Naive thymus-derived CD4-positive, alpha-beta T cell (primary cell): ENCODE results near the gene SLC6A3. TPM values are rescaled to one million over a fixed set of nuclear protein-coding genes. Genes with fewer than 3 reads are reported as not detected.
A peak's percentile ranks its signal among the peaks of the same experiment; 100 is the strongest.

Source experiments
- ATAC-seq: fragments of 150-1000 bp; cut with Tn5 transposase; 2 replicates; pipeline ENCODE4 v1.10.0; 2021; ENCODE audit warnings: mild to moderate bottlenecking, moderate library complexity
- CTCF ChIA-PET: fragments of 350-600 bp; sonication (Branson Sonifier 250); formaldehyde crosslinking; loops from one replicate; lab custom pipeline; 2021; ENCODE audit warnings: antibody characterized with exemption; lab: Charles Lee
- POLR2A ChIA-PET: fragments of 350-600 bp; sonication (Branson Sonifier 250); formaldehyde crosslinking; loops from one replicate; lab custom pipeline; 2021; ENCODE audit warnings: antibody characterized with exemption, inconsistent platforms; lab: Charles Lee
- DNase-seq, 9 donors: peaks; one replicate each; pipeline versions ENCODE4 v3.0.0 to v3.0.0-alpha.2; 2020 to 2022; ENCODE audit warnings: mixed read lengths in 1 of 9
- H3K27ac ChIP-seq: one replicate; pipeline ENCODE4 v1.7.0; 2013; ENCODE audit warnings: mild to moderate bottlenecking, low read depth, low read length, moderate library complexity
- H3K27me3 ChIP-seq, 2 donors: one replicate each; pipeline ENCODE4 v1.7.0; 2013; ENCODE audit warnings: low read length in 2 of 2, mild to moderate bottlenecking in 2 of 2, moderate library complexity in 2 of 2; ENCODE audit not compliant: control insufficient read depth in 2 of 2, insufficient read depth in 2 of 2
- H3K36me3 ChIP-seq, 3 experiments: 1 replicate in 2 of 3; 2 replicates in 1 of 3; pipeline ENCODE4 v1.7.0; 2013; ENCODE audit warnings: low read length in 3 of 3, mild to moderate bottlenecking in 3 of 3, moderate library complexity in 1 of 3; ENCODE audit not compliant: insufficient read depth in 3 of 3, control insufficient read depth in 2 of 3
- H3K4me1 ChIP-seq, 2 donors: one replicate each; pipeline ENCODE4 v1.7.0; 2013; ENCODE audit warnings: low read length in 2 of 2, mild to moderate bottlenecking in 2 of 2, moderate library complexity in 1 of 2; ENCODE audit not compliant: control insufficient read depth in 2 of 2, insufficient read depth in 2 of 2
- H3K4me3 ChIP-seq: 2 replicates; pipeline ENCODE4 v1.7.0; 2013; ENCODE audit warnings: mild to moderate bottlenecking, low read length
- H3K9me3 ChIP-seq, 3 experiments: 1 replicate in 2 of 3; 2 replicates in 1 of 3; pipeline ENCODE4 v1.7.0; 2013; ENCODE audit warnings: low read length in 3 of 3; ENCODE audit not compliant: control insufficient read depth in 2 of 3
- H3K27ac Mint-ChIP-seq, 9 donors: one replicate each; pipeline ENCODE4 v1.8.0; 2020 to 2022; ENCODE audit warnings: mixed read lengths in 9 of 9, mild to moderate bottlenecking in 8 of 9, moderate library complexity in 5 of 9, inconsistent platforms in 2 of 9
- H3K27me3 Mint-ChIP-seq, 5 donors: one replicate each; pipeline ENCODE4 v1.8.0; 2021 to 2022; ENCODE audit warnings: mixed read lengths in 5 of 5, mild to moderate bottlenecking in 1 of 5
- H3K36me3 Mint-ChIP-seq, 5 donors: one replicate each; pipeline ENCODE4 v1.8.0; 2020 to 2022; ENCODE audit warnings: mixed read lengths in 5 of 5, mild to moderate bottlenecking in 3 of 5, inconsistent platforms in 1 of 5
- H3K4me1 Mint-ChIP-seq, 7 donors: one replicate each; pipeline ENCODE4 v1.8.0; 2020 to 2022; ENCODE audit warnings: mixed read lengths in 7 of 7, mild to moderate bottlenecking in 3 of 7, inconsistent platforms in 1 of 7
- H3K4me3 Mint-ChIP-seq, 10 donors: one replicate each; pipeline ENCODE4 v1.8.0; 2020 to 2022; ENCODE audit warnings: mild to moderate bottlenecking in 10 of 10, mixed read lengths in 10 of 10, moderate library complexity in 6 of 10, inconsistent platforms in 2 of 10
- H3K9me3 Mint-ChIP-seq, 11 donors: one replicate each; pipeline ENCODE4 v1.8.0; 2020 to 2022; ENCODE audit warnings: mixed read lengths in 11 of 11, mild to moderate bottlenecking in 4 of 11, inconsistent platforms in 1 of 11, moderate library complexity in 1 of 11
- intact Hi-C, 2 donors: fragments of 100-400 bp; cut with micrococcal nuclease; formaldehyde crosslinking; loops; one replicate each; pipeline ENCODE4 v1.15.1; 2023
- polyA plus RNA-seq, 2 donors: library from polyadenylated mRNA; unstranded; fragments of 300-500 nt; fragmentation: Illumina TruSeq; gene quantifications; one replicate each; pipeline ENCODE4 v1.2.3, GENCODE V29; 2021
- total RNA-seq, 6 experiments: library from RNA in 5 of 6; stranded (reverse) in 5 of 6; gene quantifications; 1 replicate in 5 of 6; 2 replicates in 1 of 6; pipeline ENCODE4 v1.2.3 and lab custom pipeline; 2021 to 2026

SLC6A3 gene
- total and polyA plus RNA-seq, 7 experiments from 2014 or later, result 0.07 TPM; not detected in 6

DNA sequence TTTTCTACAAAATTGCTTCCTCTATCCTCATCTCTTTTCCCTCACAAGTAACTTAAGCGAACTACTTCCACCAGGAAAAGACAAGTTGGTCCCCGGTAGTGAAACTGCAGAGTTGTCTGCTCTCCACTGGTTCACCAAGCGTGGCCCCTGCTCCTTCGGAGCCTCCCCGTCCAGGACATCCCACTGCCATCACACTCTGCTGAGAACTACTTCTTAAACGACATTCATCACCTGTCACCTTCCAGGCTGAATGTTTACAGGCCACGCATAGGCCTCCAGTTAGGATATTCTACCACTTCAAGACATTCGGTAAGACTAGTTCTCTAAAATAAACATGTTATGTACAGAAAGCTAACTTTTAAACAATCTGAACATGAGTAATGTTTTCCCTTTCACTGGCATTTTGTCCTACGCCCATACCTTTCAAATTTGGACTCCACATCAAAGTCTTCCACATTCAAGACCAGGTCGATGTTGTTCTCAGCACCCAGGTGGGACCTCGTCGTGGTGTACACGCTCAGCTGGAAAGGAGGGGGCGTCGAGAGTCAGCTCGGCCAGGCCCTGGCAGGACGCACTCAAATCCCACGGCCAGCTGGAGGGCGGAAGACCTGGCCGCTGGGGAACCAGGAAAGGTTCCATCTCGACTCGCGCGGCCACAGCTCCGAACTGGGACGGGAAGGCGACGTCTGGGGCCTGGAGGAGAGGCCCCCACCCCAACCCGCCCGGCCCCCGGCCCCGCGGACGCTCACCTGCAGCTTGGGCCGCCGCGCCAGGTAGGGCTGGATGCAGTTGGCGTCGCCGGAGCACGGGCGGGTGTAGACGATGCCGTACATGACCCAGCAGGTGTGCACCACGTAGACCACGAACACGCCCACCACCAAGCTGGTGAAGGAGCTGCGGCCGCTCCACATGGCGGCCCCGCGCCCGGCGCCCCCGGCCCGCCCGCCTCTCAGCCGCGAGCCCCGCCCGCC is 101.0 kb downstream of the SLC6A3 start:
- H3K27me3 Mint-ChIP-seq, result no peaks in the 10 kb centered on the region
- Histone ChIP-seq H3K36me3 (peaks cover 0 to 31% (median 14%) of the 10 kb centered on the region in 3 experiments), H3K9me3 (no peaks in the 10 kb centered on the region), H3K4me1 (peaks cover 12 to 18% of the 10 kb centered on the region in 2 donors), H3K27me3 (no peaks in the 10 kb centered on the region), H3K4me3 (peak overlapping the region; percentile 75), H3K27ac (peak overlapping the region; percentile 69)
- ChIA-PET CTCF (no interaction called here), POLR2A (interaction anchor here (0.6 to 3.6 kb wide), 7 partner anchors 26 to 89 kb away, joined by 3 to 35 read pairs (median 6); no protein-coding TSS in a partner anchor)
- H3K27ac Mint-ChIP-seq, result peak overlapping the region; percentile 67 to 95 (median 88)
- no peaks in the 10 kb centered on the region for H3K9me3 Mint-ChIP-seq
- H3K36me3 Mint-ChIP-seq, result peaks cover 0 to 27% (median 17%) of the 10 kb centered on the region in 5 donors
- ATAC-seq, result no peak
- intact Hi-C loops, result loop anchor here (2.0 to 10.0 kb wide), 5 partner anchors 49 to 461 kb away; partner anchors contain the start of genes BRD9 (in 1 of the 2), LPCAT1 (in 1 of the 2), MRPL36 (in 1 of the 2) and NDUFS6 (in 1 of the 2)
- H3K4me3 Mint-ChIP-seq, result peak overlapping the region; percentile 84 to 95 (median 91)
- DNase-seq, result peak in 2 of 9 donors; percentile 35 to 41
- peaks cover 23 to 47% (median 33%) of the 10 kb centered on the region in 7 donors for H3K4me1 Mint-ChIP-seq

- ChIA-PET POLR2A (interaction anchor here (2.3 to 3.5 kb wide), 2 partner anchors 25 to 43 kb away, joined by 6 to 35 read pairs; no protein-coding TSS in a partner anchor), CTCF (interaction anchor here (0.6 kb wide), 1 partner anchor 341 kb away, joined by 3 read pairs; no protein-coding TSS in a partner anchor)
- DNase-seq (no peak), ATAC-seq (no peak)
- peak overlapping the region; percentile 75 for H3K4me3 ChIP-seq
- intact Hi-C loops, result loop anchor here in 1 of 2 donors (10.0 kb wide), 2 partner anchors 181 to 461 kb away; partner anchors contain the start of genes LPCAT1 and NDUFS6
- peaks cover 0 to 27% (median 17%) of the 10 kb centered on the region in 5 donors for H3K36me3 Mint-ChIP-seq
- H3K4me3 Mint-ChIP-seq, result peak overlapping the region; percentile 48 to 95 (median 91)
- H3K27ac Mint-ChIP-seq, result peak overlapping the region in 8 of 9 donors; percentile 16 to 91 (median 52)
- H3K27ac ChIP-seq, result no peak overlapping the region
- H3K9me3 Mint-ChIP-seq, result no peaks in the 10 kb centered on the region
- H3K27me3 ChIP-seq, result no peaks in the 10 kb centered on the region
- no peaks in the 10 kb centered on the region for H3K27me3 Mint-ChIP-seq
- H3K4me1 Mint-ChIP-seq, result peaks cover 23 to 47% (median 33%) of the 10 kb centered on the region in 7 donors
- no peaks in the 10 kb centered on the region for H3K9me3 ChIP-seq
- H3K4me1 ChIP-seq, result peaks cover 12 to 18% of the 10 kb centered on the region in 2 donors
- H3K36me3 ChIP-seq, result peaks cover 0 to 40% (median 19%) of the 10 kb centered on the region in 3 experiments
Measured at GRCh38 chr5:1343315-1343751, 101.9 kb downstream of the SLC6A3 start.

Other genes with a start within 250 kb of the SLC6A3 start
- gene SLC6A19, start 243.8 kb downstream of the SLC6A3 start, total RNA-seq, result not detected
- not detected for gene SLC6A19, start 243.8 kb downstream of the SLC6A3 start, polyA plus RNA-seq
- gene SLC6A18, start 220.1 kb downstream of the SLC6A3 start, total RNA-seq, result not detected
- not detected for gene SLC6A18, start 220.1 kb downstream of the SLC6A3 start, polyA plus RNA-seq
- 1 to 10 TPM in 3 of 5 experiments, under 1 TPM in 2; 0.13 to 3.3 (median 1.8) TPM for gene TERT, start 150.4 kb downstream of the SLC6A3 start, total RNA-seq
- gene TERT, start 150.4 kb downstream of the SLC6A3 start, polyA plus RNA-seq, result under 1 TPM in 1 of 2 donors, not detected in 1; 0.23 TPM
- 100 to 1,000 TPM in 1 of 5 experiments, 10 to 100 TPM in 4; 64.9 to 104 (median 71.9) TPM for gene CLPTM1L, start 100.3 kb downstream of the SLC6A3 start, total RNA-seq
- 10 to 100 TPM; 27.7 to 49.3 TPM for gene CLPTM1L, start 100.3 kb downstream of the SLC6A3 start, polyA plus RNA-seq
- 10 to 100 TPM; 29.4 to 89.4 (median 49.7) TPM for gene LPCAT1, start 78.5 kb upstream of the SLC6A3 start, total RNA-seq
- 10 to 100 TPM in 1 of 2 donors, 1 to 10 TPM in 1; 9.9 to 23.5 TPM for gene LPCAT1, start 78.5 kb upstream of the SLC6A3 start, polyA plus RNA-seq